Thyroid gland (tissue), 4 donors: ENCODE data around the gene DCUN1D2. TPM values are rescaled to one million over a fixed set of nuclear protein-coding genes. Genes with fewer than 3 reads are reported as not detected.

ENCODE experiments used
- DNase-seq, 2 donors: peaks; one replicate each; pipeline ENCODE4 v3.0.0-alpha.2; 2019
- H3K27ac ChIP-seq, 3 donors: fragments of 200-600 bp; sonication (generic); 1 replicate in 2 of 3; 2 replicates in 1 of 3; pipeline ENCODE4 v1.5.1; 2016 to 2019; ENCODE audit warnings: mild to moderate bottlenecking in 1 of 3, moderate library complexity in 1 of 3
- H3K27me3 ChIP-seq: fragments of 200-600 bp; sonication (generic); one replicate; pipeline ENCODE4 v1.5.1; 2019
- H3K36me3 ChIP-seq, 2 donors: fragments of 200-600 bp; sonication (generic); one replicate each; pipeline ENCODE4 v1.5.1; 2016 to 2019
- H3K4me1 ChIP-seq, 2 donors: fragments of 200-600 bp; sonication (generic); one replicate each; pipeline ENCODE4 v1.5.1; 2017 to 2019
- H3K4me3 ChIP-seq, 3 donors: fragments of 200-600 bp; sonication (generic); replicated peaks in 1 of 3; 1 replicate in 2 of 3; 2 replicates in 1 of 3; pipeline ENCODE4 v1.5.1; 2016; ENCODE audit warnings: mild to moderate bottlenecking in 1 of 3
- H3K9me3 ChIP-seq: fragments of 200-600 bp; sonication (generic); one replicate; pipeline ENCODE4 v1.5.1; 2017
- POLR2A ChIP-seq, 2 donors: fragments of 450-650 bp; IDR thresholded peaks; one replicate each; pipeline ENCODE4 v1.6.1; 2017; ENCODE audit warnings: antibody characterized with exemption in 2 of 2, mild to moderate bottlenecking in 2 of 2, moderate library complexity in 1 of 2
- WGBS, 2 donors: methylation state at CpG; one replicate each; pipeline ENCODE4 v1.1.5; 2017; 5-methylcytosine and 5-hydroxymethylcytosine counted together
- intact Hi-C: fragments of 100-400 bp; cut with DNase I; formaldehyde crosslinking; loops from one replicate; pipeline ENCODE4 v1.15.1; 2023
- total RNA-seq, 4 donors: library from RNA; depleted of rRNA; stranded (reverse); fragments of >200 nt; gene quantifications; one replicate each; pipeline ENCODE4 v1.2.3, GENCODE V29; 2016
- TF ChIP-seq, protein P1 (sequence below), 6 experiments: fragments of 200-600 bp in 3 of 6; fragments of 450-650 bp in 3 of 6; sonication (generic) in 3 of 6; IDR thresholded peaks; one replicate each; pipeline ENCODE4 v1.5.1; 2016 to 2019; ENCODE audit warnings: antibody characterized with exemption in 6 of 6, mild to moderate bottlenecking in 2 of 6, inconsistent platforms in 1 of 6, moderate library complexity in 1 of 6

DCUN1D2 gene
- total RNA-seq, 4 donors from 2014 or later, result 8.8 to 15.3 (median 10.4) TPM

DNA sequence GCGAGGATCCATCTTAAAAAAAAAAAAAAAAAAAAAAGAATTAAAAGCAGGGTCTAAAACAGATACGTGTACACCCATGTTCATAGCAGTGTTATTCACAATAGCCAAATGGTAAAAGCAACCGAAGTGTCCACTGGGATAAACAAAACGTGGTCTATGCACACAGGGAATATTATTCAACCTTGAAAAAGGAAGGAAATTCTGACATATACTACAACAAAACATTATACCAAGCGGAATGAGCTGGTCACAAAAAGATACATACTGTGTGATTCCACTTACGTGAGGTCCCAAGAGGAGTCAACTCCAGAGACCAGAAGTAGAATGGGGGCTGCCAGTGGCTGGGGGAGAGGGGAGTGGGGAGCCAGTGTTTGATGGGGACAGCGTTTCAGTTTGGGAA is 22.5 kb downstream of the DCUN1D2 start:
- no peak for TF ChIP-seq POLR2A (IDR thresholded peaks at IDR 0.05)
- TF ChIP-seq, protein P1, sequence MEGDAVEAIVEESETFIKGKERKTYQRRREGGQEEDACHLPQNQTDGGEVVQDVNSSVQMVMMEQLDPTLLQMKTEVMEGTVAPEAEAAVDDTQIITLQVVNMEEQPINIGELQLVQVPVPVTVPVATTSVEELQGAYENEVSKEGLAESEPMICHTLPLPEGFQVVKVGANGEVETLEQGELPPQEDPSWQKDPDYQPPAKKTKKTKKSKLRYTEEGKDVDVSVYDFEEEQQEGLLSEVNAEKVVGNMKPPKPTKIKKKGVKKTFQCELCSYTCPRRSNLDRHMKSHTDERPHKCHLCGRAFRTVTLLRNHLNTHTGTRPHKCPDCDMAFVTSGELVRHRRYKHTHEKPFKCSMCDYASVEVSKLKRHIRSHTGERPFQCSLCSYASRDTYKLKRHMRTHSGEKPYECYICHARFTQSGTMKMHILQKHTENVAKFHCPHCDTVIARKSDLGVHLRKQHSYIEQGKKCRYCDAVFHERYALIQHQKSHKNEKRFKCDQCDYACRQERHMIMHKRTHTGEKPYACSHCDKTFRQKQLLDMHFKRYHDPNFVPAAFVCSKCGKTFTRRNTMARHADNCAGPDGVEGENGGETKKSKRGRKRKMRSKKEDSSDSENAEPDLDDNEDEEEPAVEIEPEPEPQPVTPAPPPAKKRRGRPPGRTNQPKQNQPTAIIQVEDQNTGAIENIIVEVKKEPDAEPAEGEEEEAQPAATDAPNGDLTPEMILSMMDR (IDR thresholded peaks at IDR 0.05), result no peak
- WGBS, 2 donors, result 88 to 93% methylated on average over 7 of the region's 7 CpGs
- no peaks in the 10 kb centered on the region for H3K27me3 ChIP-seq

DNA sequence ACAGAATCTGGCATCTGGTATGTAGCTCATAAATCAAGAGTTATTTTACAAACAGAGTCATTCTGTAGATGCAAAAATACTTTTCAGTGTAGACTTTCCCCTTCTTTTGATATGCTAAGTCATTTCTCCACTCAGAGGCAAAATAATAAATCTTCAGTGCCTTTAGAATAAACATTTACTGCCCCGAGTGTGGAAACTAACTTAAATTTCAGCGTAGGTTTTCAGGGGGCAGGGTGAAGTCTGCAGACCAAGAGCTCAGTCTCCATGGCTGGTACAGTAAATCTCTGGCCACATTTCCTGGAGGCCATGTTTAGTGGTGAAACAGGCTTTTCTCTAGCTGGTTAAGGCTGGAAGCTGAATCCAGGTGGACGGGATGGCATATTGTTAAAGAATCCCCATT is 24.1 kb downstream of the DCUN1D2 start:
- intact Hi-C loops, result no loop called here
- no peak for DNase-seq
- TF ChIP-seq, protein P1 (IDR thresholded peaks at IDR 0.05), result no peak
- no peak for TF ChIP-seq POLR2A (IDR thresholded peaks at IDR 0.05)
- WGBS, 2 donors, result 91 to 94% methylated on average over 3 of the region's 3 CpGs
- Histone ChIP-seq H3K36me3 (no peaks in the 10 kb centered on the region), H3K4me1 (no peaks in the 10 kb centered on the region), H3K9me3 (no peaks in the 10 kb centered on the region), H3K27me3 (no peaks in the 10 kb centered on the region), H3K4me3 (no peak overlapping the region), H3K27ac (no peak overlapping the region)

More for the DNA sequence above, 22.5 kb downstream of the DCUN1D2 start:
- intact Hi-C loops, result no loop called here
- Histone ChIP-seq H3K4me3 (no peak overlapping the region), H3K36me3 (no peaks in the 10 kb centered on the region), H3K9me3 (no peaks in the 10 kb centered on the region), H3K27ac (no peak overlapping the region), H3K4me1 (no peaks in the 10 kb centered on the region)
- DNase-seq, result no peak

DNA sequence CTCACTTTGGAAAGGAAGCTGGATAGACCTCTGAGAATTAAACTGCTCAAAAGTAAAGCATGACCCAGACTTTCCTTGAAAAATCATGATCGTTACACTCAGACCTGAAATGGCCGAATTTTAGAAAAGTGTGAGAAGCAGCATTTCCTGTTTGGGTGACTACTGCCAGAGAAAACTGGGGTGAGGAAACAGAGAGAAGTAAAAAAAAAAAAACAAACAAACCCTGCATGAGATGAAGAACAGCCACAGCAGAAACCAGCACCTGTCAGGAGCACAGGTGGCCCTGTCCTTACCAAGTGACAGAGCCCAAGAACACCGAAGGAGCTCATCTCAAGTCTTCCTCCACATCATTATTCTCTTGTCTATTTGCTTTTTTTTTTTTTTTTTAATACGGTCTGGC is 25.2 kb downstream of the DCUN1D2 start:
- 76 to 80% methylated on average over 4 of the region's 4 CpGs for WGBS, 2 donors
- H3K4me1 ChIP-seq, result no peaks in the 10 kb centered on the region
- H3K36me3 ChIP-seq, result peaks cover 5 to 6% of the 10 kb centered on the region in 2 donors
- TF ChIP-seq POLR2A (IDR thresholded peaks at IDR 0.05), result no peak
- TF ChIP-seq, protein P1 (IDR thresholded peaks at IDR 0.05), result no peak
- no peak for DNase-seq
- H3K27me3 ChIP-seq, result no peaks in the 10 kb centered on the region
- no peak overlapping the region for H3K27ac ChIP-seq
- no peaks in the 10 kb centered on the region for H3K9me3 ChIP-seq
- no peak overlapping the region for H3K4me3 ChIP-seq
- intact Hi-C loops, result no loop called here

DNA sequence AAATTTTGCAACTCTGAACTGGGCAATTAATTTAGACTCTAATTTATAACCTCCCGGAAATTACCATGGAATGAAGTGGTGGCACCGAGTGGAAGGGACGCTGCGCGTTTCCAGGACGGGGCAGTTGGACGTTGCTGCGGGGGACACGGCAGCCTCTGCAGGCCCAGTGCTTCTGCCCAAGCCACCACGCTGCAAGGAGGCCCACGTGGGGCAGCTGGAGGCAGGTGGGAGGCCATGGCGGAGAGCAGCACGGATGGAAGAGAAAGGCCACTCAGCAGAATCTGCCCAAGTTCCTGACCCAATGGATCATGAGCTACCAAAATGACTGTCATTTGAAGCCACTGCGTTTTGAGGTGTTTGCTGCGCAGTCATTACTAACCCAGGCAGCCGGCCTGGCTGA is 26.0 kb downstream of the DCUN1D2 start:
- TF ChIP-seq POLR2A (IDR thresholded peaks at IDR 0.05), result no peak
- TF ChIP-seq, protein P1 (IDR thresholded peaks at IDR 0.05), result no peak
- intact Hi-C loops, result no loop called here
- Histone ChIP-seq H3K4me3 (no peak overlapping the region), H3K4me1 (no peaks in the 10 kb centered on the region), H3K36me3 (peaks cover 11 to 13% of the 10 kb centered on the region in 2 donors), H3K9me3 (no peaks in the 10 kb centered on the region), H3K27ac (no peak overlapping the region), H3K27me3 (no peaks in the 10 kb centered on the region)
- 94 to 96% methylated on average over 16 of the region's 16 CpGs for WGBS, 2 donors
- DNase-seq, result no peak

DNA sequence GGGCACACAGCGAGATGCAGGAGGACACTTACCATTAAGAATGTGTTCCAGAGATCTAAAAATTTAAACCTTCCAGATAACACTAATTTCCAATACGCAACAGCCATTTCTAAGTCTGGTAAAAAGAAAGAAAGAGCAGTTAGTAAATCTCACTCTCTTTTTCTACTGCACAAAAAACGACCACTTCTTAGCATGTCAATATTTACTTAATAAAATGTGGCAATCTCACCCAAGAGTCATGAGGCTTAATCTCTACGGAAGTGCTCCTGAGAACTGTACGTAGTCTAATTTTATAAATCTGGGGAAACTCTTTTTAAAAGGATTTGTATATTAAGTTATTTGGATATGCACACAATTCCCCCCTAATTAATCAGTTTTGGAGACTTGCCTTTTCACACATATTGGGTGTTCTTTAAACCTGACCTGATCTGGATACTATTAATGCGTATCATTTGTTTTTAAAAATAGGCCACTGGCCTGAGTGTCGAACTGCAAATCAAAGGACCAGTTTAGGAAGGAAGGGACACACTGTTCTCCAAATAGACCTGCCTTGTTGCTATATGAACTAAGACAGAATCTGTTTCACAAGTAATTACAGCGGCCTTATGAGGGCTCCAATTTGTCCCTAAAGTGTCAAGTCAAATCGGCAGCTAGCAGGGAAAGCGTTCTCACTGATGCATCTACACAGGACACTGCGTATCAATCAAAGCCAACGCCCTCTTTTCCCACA is 29.3 kb downstream of the DCUN1D2 start:
- no peaks in the 10 kb centered on the region for H3K27me3 ChIP-seq
- H3K36me3 ChIP-seq, result peaks cover 13 to 18% of the 10 kb centered on the region in 2 donors
- TF ChIP-seq POLR2A (IDR thresholded peaks at IDR 0.05), result no peak
- TF ChIP-seq, protein P1 (IDR thresholded peaks at IDR 0.05), result no peak
- no peak overlapping the region for H3K27ac ChIP-seq
- no peak overlapping the region for H3K4me3 ChIP-seq
- H3K9me3 ChIP-seq, result no peaks in the 10 kb centered on the region
- H3K4me1 ChIP-seq, result no peaks in the 10 kb centered on the region
- DNase-seq, result no peak
- 92 to 93% methylated on average over 12 of the region's 12 CpGs for WGBS, 2 donors
- intact Hi-C loops, result no loop called here
